HG02938 (cell line): ENCODE data around the gene LAP3.
"Not testable (repeated sequence)": the region's sequence is repeated elsewhere in the genome, so short reads cannot be mapped to it uniquely, and the experiment has no call there.

Experiments used
- ATAC-seq: cut with Tn5 transposase; IDR thresholded peaks from one replicate; pipeline ENCODE4 v1.9.1; 2021; ENCODE audit warnings: mild to moderate bottlenecking, moderate library complexity; ENCODE audit not compliant: unreplicated experiment

The LAP3 gene

GRCh38 chr4:17576932-17577664 lies at the start of gene LAP3:
Gene LAP3, plus strand, starts transcription at chr4:17577198. Its CDS starts 268 bp downstream, at chr4:17577466.
- peak; percentile 73 for ATAC-seq

GRCh38 chr4:17528551-17529165 lies 48.3 kb upstream of the LAP3 start:
- ATAC-seq: no peak

GRCh38 chr4:17531538-17532285 lies 45.3 kb upstream of the LAP3 start:
- ATAC-seq: no peak

- no peak for ATAC-seq
Measured at GRCh38 chr4:17534705-17535104, 42.3 kb upstream of the LAP3 start.

GRCh38 chr4:17535242-17535641 lies 41.8 kb upstream of the LAP3 start:
- no peak for ATAC-seq

- no peak for ATAC-seq
Measured at GRCh38 chr4:17535906-17536305, 41.1 kb upstream of the LAP3 start.

- not testable (repeated sequence) for ATAC-seq
Measured at GRCh38 chr4:17537060-17537459, 39.9 kb upstream of the LAP3 start.

- ATAC-seq: no peak
Measured at GRCh38 chr4:17544205-17544604, 32.8 kb upstream of the LAP3 start.

GRCh38 chr4:17544831-17545234 lies 32.2 kb upstream of the LAP3 start:
- ATAC-seq: no peak

- ATAC-seq: no peak
Measured at GRCh38 chr4:17545374-17546140, 31.4 kb upstream of the LAP3 start.

- ATAC-seq: no peak
Measured at GRCh38 chr4:17546222-17546621, 30.8 kb upstream of the LAP3 start.

- ATAC-seq: no peak
Measured at GRCh38 chr4:17546678-17547077, 30.3 kb upstream of the LAP3 start.

- no peak for ATAC-seq
Measured at GRCh38 chr4:17550549-17550948, 26.4 kb upstream of the LAP3 start.

GRCh38 chr4:17552427-17552826 lies 24.6 kb upstream of the LAP3 start:
- no peak for ATAC-seq

GRCh38 chr4:17554568-17554967 lies 22.4 kb upstream of the LAP3 start:
- ATAC-seq: no peak

GRCh38 chr4:17556498-17556897 lies 20.5 kb upstream of the LAP3 start:
- ATAC-seq: no peak

GRCh38 chr4:17557880-17558279 lies 19.1 kb upstream of the LAP3 start:
- no peak for ATAC-seq

GRCh38 chr4:17558941-17559708 lies 17.9 kb upstream of the LAP3 start:
- no peak for ATAC-seq

GRCh38 chr4:17559709-17560048 lies 17.3 kb upstream of the LAP3 start:
- ATAC-seq: no peak

- ATAC-seq: no peak
Measured at GRCh38 chr4:17560065-17560673, 16.8 kb upstream of the LAP3 start.
